Stimulated activated CD4-positive, alpha-beta T cell treated with anti-CD3 and anti-CD28 coated beads, Interleukin-2, amount 100 ng/mL, for 4 hours (primary cell): Measurements from ENCODE around the gene SLC48A1.
A peak's percentile ranks its signal among the peaks of the same experiment; 100 is the strongest.

ENCODE experiments used
- DNase-seq: peaks from one replicate; pipeline ENCODE4 v3.0.0-alpha.2; 2020; ENCODE audit warnings: low read depth

Gene SLC48A1

DNA sequence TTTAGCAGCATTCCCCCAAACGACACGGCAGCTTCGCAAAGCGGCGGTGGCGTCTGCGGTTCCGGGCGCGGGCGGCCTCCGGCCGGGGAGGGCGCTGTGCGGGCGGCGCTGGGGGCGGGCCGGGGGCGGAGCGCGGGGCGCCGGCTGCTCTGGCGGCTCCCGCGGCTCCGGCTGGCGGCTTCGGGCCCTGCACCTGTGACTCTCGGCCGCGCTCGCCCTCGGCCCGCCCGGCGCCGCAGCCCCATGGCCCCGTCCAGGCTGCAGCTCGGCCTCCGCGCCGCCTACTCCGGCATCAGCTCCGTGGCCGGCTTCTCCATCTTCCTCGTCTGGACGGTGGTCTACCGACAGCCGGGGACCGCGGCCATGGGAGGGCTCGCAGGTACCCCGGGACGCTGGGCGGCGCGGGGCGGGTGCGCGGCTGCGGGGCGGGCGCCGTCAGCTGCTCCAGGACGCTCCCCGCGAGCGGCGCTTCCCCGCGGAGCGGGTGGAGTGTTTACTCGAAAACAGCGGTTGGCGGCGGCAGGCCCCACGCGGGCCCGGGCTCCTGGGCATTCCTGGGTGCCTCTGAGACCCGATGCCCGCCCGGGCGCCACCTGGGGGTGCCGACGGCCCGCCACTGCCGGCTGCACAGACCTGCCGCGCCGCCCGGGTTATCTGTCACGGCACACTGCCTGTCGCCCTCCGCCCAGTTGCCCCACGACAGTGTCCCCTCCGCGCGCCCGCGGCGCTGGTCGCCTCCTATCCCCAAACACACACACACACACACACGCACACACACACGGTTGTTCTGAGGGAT, at the start of gene SLC48A1:
TSS of gene SLC48A1 (plus strand) at position 177 of the 796 bp plus-strand sequence. CDS start at position 244, 67 bp downstream.
- DNase-seq: peak; percentile 56

DNA sequence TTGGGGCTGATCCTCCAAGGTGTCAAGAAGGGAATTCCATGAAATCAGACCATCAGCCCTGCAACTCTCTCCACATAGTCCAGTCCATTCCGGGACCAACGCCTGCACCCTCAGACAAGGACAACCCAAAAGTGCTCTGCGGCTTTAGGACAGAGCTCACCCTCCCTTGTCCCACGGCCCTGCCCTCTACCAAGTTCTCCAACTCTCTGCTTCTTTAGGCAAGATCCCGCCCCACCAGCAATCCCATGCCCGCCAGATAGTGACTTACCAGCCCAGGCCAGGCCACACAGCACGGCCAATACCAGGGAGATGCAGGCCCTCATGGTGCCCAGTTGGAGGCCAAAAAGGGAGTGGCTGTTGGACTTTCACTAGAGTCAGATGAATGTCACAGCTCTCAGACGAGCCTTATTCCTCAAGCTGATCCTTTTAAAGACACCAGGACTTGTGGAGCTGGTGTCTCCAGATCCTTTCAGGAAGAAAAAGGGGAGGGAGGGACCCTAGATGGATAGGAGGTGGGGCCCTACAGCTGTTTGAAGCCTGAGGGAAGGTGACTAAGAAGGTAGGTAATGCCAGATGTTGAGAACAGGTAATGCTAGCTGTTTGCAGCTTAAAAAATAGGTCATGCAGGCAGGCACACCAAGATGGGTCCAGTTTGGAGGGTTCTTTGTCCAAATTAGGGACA, 47.8 kb upstream of the SLC48A1 start, which contains the start of gene ENDOU:
TSS of gene ENDOU (minus strand) at position 400 of the 682 bp plus-strand sequence. CDS start at position 323, 77 bp downstream.
- DNase-seq: no peak

DNA sequence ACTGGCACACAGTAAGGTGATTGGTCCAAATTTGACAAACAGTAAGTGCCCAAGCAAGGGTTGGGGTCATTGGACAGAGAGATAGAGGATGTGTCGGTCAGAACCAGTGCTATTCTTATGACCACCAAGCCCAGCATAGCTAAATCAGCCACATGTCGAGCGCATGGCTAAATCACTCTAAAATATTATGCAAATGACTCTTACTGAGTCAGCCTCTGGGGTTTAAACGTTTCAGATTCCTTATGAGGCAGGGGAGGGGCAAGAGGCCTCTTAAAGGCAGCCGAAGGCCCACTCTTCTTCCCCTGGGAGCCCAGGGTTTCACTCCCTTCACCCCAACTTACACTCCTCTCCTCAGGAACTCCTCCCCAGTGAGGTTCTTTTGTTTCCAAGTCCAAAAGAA, 47.1 kb upstream of the SLC48A1 start:
- DNase-seq: no peak

DNA sequence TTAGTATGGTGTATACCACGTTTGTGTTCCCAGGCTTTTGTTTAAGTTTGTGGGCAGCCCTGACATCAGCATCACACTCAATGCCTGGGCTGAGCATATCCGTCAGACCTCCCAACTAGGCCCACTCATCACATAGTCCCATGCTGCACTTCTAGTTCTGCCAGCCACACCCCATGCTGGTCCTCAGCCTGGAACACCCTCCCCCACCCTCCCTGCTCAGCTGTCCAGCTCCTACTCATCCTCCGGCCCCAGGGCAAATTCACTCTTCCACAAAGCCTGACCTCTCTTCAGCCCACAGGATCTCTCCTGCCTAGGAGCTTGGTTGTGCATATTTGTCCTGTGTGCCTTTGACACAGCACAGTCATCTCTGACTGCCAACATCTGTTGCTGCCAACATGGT, 43.8 kb upstream of the SLC48A1 start:
- DNase-seq: no peak

DNA sequence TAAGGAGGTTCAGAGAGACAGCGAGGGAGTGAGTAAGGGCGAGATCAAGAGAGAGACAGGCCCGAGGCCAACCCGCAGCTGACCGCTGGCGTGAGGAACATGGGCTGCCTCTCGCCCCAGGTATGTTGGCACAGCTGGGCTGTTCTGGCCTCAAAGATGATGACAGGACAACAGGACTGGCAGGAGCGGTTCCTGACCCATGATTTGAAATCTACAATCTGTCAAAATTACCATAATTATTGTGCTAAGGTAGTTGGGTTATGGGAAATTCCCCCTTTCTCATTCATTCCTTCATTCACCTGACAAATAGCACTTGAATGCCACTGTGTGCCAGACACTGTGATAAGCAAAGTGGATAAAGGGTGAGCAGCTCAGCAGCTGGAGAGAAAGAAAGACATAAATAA, 42.7 kb upstream of the SLC48A1 start:
- no peak for DNase-seq

DNA sequence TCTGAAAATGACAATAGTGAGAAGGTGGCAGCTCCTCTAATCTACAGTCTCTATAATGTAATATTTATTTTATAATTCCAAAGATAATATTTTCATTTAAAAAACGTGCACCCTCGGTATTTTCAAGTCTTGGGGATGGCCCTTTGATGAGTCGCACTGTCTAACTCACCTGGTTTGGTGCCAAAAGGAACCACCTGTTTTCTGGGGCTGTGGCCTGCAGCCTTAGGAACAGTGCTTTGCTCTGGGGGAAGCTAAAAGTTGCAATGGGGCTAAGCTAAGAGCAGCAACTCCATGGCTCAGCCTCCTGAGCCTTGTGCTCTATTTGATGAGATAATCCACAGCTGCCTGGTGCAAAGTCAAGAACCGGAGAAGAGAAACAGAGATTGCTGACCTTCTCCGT, 41.3 kb upstream of the SLC48A1 start:
- no peak for DNase-seq

DNA sequence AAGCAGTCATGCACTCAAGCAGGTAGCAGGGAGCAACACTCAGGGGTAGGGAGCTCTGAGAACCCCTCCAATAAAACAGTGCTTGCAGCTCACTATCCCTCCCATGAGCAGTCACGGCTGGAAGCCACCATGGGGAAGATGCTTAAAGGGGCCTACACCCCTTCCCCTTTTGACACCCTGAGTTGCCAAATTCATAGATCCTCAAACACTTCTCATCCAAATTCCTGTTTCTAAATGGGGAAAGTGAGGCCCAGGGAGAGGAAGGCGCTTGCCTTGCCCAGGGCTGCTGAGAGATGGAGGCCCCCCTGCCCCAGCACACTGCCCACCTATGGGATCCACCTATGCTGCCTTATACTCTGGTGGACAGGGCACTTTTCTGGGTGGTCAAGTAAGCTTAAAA, 40.5 kb upstream of the SLC48A1 start:
- no peak for DNase-seq

DNA sequence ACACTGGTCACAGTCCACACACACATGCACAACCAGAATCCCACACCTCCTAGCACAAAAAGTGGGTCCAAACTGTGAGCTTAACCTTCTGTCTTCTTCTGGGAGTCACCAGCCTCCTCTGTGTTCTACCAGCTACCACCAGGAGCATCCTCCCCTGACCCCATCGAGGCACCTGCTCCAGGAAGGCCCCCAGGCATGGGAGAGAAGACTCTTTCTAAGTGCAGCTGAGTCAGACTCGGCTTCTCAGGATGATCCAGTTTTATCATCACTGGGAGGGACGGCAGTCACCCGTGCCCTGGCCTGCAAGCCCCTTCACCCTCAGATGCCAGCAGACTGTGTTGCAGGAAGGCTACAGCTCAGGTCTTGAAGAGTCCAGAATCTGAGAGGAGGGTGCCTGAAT, 39.9 kb upstream of the SLC48A1 start:
- DNase-seq: no peak

DNA sequence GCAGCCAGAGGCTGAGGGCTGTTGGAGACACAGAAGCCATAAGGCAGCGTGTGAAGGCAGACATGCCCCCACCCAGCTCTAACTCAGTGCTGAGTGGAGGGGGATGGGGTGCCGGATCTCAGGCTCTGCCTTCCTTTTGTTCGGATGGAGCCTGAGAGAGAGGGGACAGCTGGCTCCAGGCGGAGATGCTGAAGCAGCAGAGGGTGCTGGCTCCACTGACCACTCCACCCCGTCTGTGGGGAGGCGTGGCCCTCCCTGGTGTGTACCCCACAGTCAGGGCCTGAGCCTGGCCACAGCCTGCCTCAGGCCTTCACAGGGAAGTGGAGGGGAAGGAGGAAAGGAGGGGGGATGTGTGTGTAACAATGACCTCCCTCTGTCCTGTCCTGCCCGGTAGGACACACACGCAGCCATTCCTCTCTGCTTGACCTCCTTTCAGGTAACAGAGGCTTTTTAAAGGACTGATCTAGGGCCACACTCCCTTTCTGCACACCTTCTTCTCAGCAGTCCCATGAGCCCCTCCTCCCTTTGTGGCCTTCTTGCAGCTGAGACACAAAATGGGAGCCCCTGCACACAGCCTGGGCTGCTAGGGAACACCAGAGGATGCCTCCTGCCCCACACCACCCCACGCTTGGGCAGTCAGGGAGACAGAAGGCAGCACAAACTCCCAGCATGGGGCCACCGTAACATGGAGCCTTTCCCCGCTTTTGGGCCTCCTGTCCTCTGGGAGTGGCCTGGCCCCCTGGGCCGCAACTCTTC, 38.1 kb upstream of the SLC48A1 start:
- no peak for DNase-seq

DNA sequence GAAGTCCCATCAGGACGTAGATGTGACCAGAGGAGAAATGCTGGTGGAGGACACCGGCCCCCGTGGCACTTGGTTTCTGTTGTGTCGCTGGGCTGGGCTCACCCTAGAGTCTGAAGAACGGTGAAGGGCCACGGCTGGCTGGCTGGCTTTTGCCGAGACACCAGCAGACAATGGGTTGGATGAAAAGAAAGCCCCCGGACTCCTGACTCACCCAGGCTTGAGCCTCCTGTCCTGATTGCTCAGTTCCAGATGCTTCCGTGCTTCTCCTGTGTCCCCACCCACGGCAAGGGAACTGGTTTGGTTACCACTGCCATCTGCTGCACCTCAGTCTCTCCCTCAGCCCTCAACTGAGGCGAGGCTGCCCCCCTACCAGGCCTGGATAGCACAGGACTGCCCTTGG, 37.4 kb upstream of the SLC48A1 start:
- no peak for DNase-seq

DNA sequence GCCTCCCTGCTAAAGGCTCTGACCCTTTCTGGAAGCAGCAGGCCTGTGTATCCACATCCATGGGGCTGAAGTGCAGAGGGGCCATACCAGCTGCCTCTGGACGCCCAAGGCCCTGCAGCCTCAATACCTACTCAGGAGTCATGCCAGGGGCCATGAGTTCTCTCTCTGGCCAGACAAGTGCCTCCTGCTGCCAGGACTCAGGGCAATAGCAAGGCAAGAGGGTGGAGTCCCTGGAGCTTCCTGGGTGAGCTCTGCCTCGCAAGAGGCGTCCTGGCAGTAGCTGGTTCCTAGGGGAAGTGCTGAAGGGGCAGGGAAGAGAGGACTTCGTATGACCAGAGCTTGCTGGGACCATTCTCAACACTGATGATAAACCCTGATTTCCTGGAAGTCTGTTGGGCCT, 36.8 kb upstream of the SLC48A1 start:
- no peak for DNase-seq

DNA sequence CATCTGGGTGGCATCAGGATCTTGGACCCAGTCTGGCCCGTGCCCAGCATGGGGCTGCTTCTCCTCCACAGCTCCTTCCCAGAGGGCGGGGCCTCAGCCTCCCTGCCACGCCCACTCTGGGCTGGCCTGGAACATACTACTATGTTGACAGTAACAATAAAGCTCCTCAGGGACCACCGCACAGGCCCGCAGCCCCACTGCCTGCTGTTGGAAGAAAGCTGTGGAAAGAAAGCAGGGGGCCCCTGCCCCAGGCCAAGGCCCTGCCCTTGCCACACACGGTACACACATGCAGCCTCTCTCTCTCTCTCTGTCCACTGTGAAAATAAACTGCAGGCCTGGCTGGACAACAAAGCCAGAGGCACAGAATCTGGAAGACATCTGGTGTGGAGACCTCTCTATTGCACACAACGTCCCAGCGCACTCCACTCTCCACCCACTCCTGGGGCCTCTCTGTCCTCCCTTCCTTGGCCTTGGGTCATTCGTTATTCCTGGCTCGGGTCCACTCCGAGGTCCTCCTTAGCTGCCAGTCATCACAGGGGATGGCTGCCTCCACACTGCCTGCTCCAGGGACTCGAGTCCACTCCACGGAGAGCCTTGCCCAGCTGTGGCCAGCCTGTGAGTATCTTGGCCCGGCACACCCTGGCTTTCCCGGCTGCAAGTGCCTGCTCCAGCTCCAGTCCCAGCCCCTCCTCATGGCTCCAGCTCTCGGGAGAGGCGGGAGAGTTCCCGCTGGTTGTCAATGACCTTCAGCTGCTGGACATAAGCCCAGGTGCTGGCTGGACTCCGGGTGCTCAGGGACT, 36.0 kb upstream of the SLC48A1 start:
- DNase-seq: no peak

DNA sequence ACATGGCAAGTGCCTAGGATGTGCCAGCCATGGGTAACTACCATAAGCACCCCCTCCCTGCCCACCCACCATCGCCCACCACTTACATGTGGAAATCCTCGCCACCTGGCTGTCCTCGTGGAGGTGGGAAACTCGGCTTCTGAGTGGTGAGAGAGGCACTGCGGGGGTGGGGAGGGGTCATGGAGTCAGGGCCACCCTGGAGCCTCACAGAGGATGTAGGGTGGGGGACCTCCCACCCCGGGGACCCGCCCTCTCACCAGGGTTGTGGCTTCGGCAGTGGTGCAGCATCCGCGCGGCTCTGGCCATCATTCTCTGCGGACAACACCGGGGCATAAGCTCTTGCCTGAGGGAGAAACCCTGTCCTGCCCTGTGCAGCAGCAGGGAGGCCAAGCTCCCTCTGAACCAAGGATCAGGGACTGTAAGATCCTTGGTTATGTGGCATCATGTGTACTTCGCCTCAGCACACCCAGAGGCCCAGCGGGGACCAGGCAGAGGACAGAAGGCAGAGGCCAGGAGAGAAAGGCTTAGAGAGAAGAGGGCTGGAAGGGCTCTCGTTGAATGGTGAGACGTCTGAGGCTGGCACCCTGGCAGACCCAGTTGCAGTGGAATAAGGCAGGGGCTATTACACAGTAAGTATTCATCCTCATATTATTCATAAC, 35.0 kb upstream of the SLC48A1 start:
- no peak for DNase-seq

DNA sequence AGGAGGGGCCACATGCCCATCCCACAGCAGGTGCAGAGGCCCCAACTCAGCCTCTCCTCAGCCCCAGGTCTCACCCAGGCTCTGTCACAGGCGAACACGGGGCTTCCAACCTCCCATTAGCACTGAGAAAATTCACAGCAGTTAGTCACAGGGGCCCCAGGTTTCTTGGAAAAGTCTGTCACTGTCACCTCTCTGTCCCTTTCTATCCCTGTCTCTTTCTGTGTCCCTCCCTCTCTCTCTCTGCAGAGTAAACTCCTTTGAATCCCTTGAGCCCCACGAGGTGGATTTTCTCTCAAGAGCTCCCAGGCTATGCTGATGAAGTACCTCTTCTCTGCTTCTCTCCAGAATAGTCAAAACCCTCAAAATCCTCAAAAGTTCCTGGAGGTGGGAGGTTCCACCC, 33.7 kb upstream of the SLC48A1 start:
- no peak for DNase-seq

DNA sequence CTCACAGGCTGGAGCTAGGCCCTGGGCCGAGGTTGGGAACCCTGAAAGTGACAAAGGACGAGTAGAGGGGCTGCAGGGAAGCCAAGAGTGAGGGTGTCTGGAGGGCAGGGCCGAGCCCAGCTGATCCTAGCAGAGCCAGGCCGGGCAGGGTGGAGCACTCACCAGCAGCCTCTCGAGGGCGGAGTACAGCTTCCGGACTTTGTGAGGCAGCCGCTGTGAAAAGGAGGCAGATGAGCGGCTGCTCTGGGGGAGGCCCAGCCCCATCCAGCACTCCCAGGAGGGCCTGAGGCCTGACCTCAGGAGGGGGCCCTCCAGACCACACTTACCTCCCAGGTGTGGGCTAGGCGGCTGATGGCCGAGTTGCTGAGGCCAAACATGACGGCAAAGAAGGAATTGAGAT, 33.1 kb upstream of the SLC48A1 start:
- DNase-seq: no peak

DNA sequence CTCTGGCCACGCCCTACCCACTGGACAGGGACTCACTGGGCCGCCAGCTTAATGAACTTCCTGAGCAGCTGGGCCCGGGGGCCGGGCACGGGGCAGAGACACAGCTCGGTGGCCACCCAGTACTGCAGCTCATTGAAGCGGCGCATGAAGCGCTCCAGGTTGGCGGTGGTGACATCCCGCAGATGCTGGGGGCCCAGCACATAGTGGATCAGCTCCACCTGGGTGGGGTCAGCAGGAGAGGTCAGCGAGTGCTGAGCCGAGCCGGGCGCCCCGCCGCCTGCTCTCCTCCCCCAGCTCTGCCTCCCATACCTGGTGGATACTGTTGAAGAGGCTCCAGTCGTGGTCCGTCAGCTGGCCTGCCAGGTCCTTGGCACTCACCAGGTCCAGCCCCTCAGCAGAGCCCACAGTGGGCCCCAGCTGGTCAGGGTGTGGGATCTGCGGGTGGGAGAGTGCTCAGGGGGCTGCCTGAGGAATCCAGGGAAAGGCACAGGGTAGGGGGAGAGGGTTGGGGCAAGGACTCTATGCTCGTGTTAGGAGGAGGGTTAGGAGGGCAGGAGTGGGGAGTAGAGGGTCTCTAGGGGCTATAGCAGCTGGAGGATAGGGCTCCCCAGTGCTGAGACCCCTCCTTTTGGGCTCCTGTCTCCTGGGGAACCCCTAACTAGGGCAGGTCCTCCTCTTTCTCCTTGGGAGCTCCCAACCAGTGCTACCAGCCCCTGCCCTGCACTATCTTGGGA, 32.3 kb upstream of the SLC48A1 start:
- no peak for DNase-seq

DNA sequence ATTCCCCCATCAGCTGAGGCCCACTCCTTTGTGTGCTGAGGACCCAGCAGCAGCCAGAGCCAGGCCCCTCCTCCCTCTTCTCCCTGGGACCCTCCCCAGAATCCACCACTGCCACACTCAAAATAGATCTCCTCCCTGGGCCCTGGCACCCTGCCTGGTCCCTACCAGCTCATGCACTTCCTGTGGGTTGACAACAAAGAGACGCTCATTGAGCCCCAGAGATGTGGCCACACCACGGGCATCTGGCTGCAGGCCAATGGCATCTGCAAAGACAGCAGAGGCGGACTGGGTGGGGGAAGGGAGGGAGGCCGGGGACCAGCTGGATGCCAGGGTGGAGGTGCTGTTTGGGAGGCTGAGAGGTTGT, 31.7 kb upstream of the SLC48A1 start:
- DNase-seq: peak; percentile 13

DNA sequence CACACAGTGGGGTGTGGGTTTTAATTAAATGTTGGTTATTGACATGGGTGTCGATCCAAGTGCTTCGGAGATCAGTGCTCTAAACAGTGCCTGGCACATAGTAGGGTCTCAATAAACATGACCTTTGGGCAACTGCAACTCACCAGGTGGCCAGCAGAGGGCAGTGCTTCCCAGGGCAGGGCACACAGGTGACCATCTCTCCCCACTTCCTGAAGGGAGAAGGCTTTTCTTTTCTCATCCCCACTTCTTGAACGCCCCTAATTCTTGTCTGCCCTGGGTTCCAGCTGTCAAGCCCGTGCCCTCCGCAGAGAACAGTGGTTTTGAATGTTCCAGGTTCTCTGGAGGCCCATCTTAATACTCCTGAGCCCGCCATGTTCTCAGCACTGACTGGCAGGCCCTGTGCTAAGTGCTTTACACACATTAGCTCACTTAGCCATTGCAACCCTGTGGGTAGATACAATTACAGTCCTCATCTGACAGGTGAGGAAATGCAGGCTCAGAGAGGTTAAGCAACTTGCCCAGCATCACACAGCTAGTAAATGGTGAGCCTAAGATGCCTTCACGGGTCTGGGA, 30.7 kb upstream of the SLC48A1 start:
- peak; percentile 54 for DNase-seq

DNA sequence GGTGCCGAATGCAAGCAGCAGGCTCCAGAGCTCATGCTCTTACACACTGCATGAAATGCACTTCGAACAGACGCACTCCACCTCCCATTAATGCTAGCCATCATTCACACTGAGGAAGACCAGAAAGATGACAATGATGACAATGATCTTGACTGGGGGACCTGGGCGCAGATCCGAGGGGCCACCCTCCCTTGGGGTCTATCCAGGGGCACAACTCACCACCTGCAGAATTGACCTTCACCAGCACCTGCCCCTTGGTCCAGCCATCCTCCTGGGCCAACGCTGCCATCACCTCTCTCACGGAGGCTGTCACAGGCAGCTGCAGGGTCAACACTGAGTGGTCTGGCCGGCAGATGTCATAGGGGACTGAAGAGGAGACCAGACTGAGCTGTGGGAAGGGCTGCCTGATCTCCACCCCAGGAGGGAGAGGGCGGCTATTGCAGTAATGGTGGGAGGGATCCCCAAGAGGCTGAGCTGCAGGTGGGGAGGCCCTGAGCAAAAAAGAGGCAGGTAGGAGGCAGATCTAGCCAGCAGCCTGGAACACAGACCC, 29.7 kb upstream of the SLC48A1 start:
- DNase-seq: no peak

DNA sequence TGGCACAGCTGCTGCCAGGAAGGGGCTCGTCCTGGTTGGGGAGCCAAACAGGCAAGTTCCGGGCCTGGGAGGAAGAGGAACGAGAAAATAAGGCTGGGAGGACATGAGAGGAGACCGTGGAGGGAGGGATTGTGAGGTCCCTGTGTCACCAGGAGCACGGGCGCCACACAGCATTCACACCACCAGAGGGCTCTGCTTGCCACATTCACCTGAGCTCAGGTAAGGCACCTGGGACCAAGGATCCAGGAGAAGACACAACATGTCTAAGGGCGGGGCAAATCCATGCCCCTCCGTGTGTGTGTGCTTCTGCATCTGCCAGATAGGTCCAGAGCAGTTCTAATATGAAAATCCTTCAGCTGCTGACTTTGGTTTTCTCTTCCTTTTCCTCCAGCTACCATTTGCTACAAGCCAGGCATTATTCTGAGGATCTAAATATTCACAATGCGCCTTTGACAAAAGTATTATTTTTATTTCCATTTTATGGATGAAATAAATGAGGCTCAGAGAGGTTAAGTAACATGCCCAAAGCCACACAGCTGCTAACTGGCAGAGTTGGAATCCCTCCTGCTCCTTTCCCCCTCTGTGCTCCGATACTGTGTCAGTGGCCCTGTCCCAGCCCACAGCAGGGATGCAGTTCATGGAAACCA, 28.9 kb upstream of the SLC48A1 start:
- DNase-seq: peak; percentile 57
